Measurements from ENCODE around the gene BRD2. TPM values are rescaled to one million over a fixed set of nuclear protein-coding genes. Genes with fewer than 3 reads are reported as not detected.

BRD2 gene
- total and polyA plus RNA-seq, 9 of the 15 experiments (the other 6 are each of a cell fraction or from before 2014, with no cell fraction given): 19.0 to 252 (median 181) TPM

GRCh38 chr6:32984622-32985389 lies 16.4 kb downstream of the BRD2 start (continued):
- TF ChIP-seq HDAC3 (IDR thresholded peaks at IDR 0.05; ENCODE audit: borderline replicate concordance, partially characterized antibody) (no peak), CTCF (IDR thresholded peaks at IDR 0.05 in 2 of 3, conservative IDR thresholded peaks at IDR 0.05 in 1 of 3; ENCODE audit: insufficient read depth in 2 of 3, low read depth in 1 of 3, low read length in 3 of 3) (peak; percentile 95 to 99 (median 97)), ZNF431 (CRISPR knock-in tag; IDR thresholded peaks at IDR 0.05) (no peak), ZC3H11A (IDR thresholded peaks at IDR 0.05; ENCODE audit: low read depth, low read length) (no peak), IFI16 (CRISPR knock-in tag; IDR thresholded peaks at IDR 0.05) (no peak), SMARCE1 (IDR thresholded peaks at IDR 0.05) (no peak), ZNF24 (IDR thresholded peaks at IDR 0.05) (no peak), RAD21 (CRISPR knock-in tag; conservative IDR thresholded peaks at IDR 0.05 in 1 of 2, IDR thresholded peaks at IDR 0.05 in 1 of 2) (peak; percentile 97 to 99), BCL6 (CRISPR knock-in tag; IDR thresholded peaks at IDR 0.05) (no peak), CREB5 (CRISPR knock-in tag; IDR thresholded peaks at IDR 0.05) (no peak), ARHGAP35 (IDR thresholded peaks at IDR 0.05; ENCODE audit: partially characterized antibody) (no peak), ZNF407 (IDR thresholded peaks at IDR 0.05; ENCODE audit: low read depth) (no peak), ATF1 (CRISPR knock-in tag; IDR thresholded peaks at IDR 0.05) (no peak), ATF1 (tag; IDR thresholded peaks at IDR 0.05) (0 out of 2 replicates have a peak, but pooled peaks have one; percentile 26), POLR2AphosphoS5 (IDR thresholded peaks at IDR 0.05; ENCODE audit: control insufficient read depth, insufficient read depth, low read depth, low read length) (no peak)

All from K562 (cell line).